HG02938 (cell line): ENCODE measurements around the gene PAK5.

ENCODE experiments used
- ATAC-seq: cut with Tn5 transposase; IDR thresholded peaks from one replicate; pipeline ENCODE4 v1.9.1; 2021; ENCODE audit warnings: mild to moderate bottlenecking, moderate library complexity; ENCODE audit not compliant: unreplicated experiment

PAK5 gene

DNA sequence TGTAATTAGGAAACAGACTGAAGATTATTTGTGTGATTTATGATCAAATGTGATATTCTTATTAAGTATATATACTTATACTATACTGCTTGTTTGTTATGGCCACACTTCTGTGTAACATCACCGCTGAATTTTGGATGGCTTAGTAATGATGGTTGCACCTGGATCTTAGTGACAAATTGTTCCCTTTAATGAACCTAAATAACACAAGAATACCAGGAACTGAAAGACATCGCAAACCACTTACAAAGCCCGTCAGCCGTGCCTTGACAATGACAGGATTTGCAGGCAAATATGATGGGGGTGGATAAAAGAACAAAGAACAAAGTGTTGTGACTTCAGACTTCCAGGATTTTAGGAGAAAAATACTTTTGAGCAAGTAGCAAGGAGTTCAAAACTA, 257.4 kb downstream of the PAK5 start:
- no peak for ATAC-seq

DNA sequence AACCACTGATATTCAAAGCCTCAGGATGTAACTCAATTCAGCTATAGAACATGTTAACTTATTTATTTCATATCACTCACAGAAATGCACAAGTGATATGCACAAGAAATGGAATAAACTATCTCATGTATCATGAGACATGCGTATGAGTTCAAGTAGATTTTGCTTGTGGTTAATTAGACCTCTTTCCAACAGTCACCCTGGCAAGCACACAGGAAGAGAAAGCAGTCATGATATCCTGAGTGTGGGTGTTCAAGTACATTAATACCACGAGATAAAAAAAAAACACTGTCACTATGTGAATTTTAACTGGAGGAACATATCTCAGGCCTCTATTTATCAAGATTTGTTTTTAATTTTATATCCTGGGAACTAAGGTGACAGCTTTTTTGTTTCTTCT, 260.3 kb downstream of the PAK5 start:
- ATAC-seq: no peak

DNA sequence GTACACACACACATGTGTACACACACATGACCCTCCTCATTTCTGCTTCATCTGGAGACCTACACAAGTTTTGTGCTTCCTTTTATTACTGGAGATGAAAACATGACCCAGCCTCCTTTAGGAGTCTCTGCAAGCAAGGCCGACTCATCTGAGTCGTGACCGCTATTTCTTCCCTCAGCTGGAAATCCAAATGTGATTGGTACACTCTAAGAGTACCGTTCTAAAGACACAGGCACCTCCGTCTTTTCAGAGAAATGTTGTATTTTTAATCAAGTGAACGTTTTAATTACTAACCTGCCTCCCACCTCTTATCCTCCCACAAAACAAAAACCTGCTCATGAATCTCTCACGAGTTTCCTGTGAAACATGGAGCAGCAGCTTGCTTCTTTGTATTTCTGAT, 261.5 kb downstream of the PAK5 start:
- ATAC-seq: no peak

DNA sequence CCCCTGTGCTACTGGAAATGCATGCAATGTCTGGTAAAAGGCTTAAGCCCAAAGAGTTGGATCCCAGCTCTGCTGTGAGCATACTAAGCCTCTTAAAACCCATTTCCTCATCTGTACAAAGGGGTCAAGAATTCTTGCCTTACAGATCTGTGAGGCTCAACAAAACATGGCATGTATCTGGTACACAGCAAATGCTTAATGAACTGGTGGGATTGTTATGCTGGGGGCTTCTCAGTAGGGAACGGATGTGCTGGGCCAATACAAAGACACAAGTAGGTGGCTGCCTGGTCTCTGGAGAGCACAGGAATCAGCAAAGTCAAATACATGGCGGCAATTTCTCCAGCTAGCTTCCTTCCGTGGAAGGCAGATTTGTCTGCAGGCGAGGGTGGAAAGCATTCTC, 262.2 kb downstream of the PAK5 start:
- no peak for ATAC-seq

DNA sequence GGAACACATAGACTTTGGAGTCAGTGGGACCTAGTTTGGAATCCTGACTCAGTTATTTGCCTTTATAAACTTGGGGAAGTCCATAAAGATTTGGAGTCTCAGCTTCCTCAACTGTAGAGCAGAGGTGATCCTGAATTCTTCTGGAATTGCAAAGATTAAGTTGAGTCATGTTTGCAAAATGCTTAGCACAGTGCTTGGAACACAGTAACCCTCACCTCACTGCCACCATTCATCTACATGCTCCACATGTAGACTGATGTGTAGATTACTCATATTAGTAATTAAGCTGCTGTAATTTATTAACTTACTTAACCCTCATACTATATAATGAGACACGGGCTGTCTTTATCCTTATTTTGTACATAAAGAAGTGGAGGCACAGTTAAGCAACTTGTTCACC, 263.0 kb downstream of the PAK5 start:
- no peak for ATAC-seq

DNA sequence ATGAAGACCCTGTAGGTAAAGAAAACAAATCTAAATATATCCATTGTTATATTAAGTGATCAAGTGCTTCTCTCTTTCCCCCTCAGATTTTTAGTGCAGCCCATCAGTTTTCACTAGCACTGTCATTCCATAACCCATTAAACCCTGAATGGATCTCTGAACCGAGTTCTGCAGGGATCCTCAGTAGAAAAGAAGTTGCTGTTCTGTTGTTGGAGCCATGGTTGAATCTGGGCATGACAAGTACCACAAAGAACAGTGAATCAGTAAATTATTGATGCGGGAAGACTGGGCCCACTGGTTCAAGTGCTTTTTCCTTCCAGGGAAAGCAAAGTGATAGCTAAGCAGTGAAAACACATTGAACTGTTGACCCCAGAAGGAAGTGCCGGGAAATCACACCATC, 264.1 kb downstream of the PAK5 start:
- no peak for ATAC-seq

DNA sequence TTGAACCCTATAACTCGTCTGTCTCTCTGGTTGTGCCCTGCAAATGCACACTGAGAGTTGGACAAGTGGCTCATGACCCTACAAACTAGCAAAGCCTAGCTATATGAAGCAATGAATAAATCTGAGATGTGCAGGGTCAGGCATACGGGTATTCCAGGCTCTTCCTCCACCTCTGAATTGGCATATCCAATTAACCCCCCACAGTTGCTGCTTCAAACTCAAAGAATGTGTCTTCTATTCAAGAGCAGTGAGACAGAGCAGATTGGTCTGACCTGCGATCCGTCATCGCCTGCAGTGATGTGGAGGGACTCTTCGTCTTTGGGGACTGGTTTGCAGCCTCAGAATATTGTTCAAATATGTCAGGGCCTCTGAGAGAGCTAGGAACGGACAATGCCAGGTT, 264.7 kb downstream of the PAK5 start:
- no peak for ATAC-seq

DNA sequence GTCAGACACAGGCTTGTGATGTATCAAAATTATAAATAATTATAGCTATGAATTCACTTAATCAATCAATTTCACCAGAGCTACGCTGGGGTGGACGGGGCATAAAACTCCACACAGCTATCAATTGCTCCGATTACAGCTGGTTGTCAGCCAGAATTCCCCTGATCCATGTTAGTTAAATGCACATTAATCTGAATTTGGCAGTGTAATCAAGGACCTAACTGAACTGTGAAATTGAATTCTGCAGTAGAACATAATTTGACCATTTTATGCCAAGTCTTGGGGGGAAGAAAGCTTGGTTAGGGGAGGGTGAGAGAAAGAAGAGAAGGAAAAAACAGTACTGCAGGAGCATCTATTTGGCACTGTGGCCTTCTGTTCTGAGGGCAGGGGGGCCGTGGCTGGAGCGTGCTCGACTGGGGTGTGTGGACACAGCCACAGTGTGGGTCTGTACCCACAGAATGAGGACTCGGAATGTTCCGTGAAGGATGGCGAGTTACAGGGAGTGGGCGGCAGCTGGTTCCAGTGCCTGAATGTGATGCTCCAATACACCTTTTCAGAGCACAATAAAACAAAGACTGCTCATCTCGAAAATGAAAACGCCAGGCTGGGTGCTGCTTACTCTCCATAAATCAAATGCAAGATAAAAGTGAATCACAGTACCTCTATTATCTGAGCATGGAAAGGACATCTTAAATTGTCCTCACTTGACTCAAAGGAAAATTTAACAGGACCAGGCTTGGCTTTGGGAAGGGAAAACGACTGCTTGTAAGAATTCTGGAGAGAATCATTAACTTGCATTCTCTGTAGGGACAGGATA, 265.3 kb downstream of the PAK5 start:
- ATAC-seq: no peak

DNA sequence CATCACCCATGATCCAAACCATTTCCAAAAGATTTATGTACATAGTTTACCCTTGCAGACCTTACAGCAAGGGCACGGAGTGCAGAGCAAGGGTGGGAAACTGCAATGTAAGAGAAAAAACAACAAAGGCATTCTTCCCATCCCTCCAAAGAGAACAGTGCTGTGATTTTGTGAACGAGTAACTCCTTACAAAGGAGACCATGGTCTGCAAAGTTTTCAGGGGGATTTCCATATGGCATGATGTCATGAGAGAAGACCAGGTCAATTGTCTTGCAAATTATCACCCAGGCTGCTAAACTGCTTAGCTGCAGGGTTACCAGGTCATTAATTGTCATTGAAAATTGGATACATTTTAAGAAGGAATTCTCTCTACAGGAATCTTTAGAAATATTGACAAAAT, 266.2 kb downstream of the PAK5 start:
- no peak for ATAC-seq

DNA sequence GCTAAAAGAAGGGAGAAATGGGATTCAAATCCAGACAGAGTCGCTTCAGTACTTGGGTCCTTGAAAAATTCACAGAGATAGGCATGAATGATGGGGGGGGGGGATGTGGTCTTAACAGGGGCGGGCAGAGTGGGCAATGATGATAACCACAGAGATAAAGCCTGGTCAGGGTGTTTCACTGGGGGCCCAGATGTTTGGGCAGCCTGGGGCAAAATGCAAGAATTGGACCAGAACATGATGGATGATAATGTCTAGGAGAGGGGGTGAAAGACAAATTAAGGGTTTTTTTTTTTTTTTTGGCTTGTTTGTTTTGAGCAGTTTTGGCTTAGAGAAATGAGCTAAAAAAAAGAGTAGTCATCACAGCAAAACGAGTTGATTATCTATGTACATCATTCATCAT, 267.1 kb downstream of the PAK5 start:
- no peak for ATAC-seq

DNA sequence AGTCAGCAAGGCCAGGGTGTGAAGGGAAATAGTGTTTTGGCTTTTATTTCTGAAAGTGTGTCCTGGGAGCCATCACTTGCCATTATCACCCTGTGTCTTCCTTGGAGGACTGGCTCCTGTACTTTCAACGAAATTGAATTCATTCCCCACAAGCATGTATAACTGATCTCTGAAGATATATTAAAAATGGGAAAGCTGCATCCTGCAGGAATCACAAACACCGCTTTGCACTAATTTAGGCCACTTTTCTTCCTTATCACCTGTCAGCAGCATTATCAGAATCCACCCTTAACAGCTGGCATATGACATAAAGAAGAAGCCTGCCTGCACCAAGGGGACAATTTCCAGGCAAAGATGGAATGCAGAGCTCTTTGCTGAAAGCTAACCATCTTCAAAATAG, 268.3 kb downstream of the PAK5 start:
- ATAC-seq: no peak

DNA sequence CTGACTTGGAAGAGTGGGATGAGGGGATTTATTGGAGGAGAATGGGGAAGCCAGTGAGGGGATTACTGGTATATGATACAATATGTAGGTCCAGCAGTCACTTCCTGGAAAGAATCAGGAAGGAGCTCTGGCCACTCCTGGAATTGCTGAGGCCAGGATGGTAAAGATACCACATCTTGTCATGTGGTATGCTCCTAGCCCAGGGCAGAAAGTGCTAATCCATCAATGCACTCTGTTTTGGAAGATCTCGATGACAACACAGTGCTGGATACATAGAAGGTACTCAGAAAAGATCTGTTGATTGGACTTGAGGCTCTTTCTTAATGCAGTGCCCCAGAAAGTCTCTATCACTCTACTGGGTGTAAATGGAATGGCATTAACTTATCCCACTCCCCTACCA, 271.9 kb downstream of the PAK5 start:
- ATAC-seq: no peak

DNA sequence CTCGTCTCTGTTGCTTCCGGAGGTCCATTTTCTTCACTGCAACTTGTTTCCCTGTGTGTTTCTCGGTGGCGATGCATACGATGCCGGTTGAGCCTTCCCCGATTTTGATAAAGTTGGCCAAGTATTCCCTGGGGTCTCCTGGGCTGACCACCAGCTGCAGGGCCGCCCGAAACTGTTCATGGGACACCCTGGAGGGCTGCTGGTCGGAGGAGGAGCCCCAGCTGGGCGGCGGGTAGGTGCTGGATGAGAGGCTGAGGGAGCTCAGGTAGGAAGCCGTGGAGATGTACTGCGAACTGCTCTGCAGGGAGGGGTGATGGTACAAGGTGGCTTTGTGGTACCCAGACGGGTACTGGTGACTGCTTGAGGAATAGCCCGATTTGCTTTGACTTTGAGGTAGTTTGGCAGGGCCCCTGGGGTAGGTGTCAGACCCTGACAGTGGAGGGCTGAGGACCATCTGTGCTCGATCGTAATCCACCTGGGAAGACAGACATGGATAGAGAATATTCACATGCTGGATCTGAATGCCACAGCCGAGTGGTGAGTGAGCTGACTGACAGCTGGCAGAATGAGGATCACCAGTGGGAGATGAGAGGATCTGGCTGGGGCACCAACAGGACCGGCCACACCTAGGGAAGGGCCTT, 272.8 kb downstream of the PAK5 start:
- ATAC-seq: no peak

DNA sequence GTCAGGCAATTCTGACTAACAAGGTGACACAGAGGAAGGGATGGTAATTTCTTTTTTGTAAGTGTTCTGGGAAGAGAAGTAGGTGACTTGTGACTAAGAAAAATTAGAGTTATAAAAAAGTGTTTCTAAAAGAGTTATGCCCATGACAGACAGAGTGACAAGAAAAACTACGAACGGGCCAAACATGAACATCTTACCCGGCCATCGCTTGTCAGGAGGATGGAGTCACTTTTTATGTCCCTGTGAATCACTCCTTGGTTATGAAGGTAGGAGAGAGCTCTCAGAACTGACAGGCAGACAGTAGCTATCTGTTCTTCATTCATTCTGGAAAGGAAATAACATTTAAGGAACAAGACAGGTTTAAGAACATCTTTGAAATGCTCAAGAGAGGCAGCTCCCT, 281.5 kb downstream of the PAK5 start:
- no peak for ATAC-seq

DNA sequence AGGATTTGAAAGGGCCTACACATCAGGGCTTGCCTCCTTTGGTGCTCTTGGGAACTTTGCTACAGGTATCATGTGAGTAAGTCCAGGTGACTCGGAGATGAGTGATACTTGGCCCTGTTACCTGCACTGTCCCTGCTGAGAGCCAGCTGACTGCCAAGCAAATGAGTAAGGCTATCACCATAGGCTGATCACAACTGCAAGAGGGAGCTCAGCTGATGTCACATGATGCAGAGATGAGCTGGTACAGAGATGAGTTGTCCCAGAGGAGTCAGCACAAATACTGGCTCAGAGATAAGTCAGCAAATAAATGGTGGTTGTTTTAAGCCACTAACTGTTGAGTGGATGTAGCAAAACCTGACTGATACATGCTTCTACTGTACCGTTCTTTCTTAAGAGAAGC, 283.1 kb downstream of the PAK5 start:
- ATAC-seq: no peak

DNA sequence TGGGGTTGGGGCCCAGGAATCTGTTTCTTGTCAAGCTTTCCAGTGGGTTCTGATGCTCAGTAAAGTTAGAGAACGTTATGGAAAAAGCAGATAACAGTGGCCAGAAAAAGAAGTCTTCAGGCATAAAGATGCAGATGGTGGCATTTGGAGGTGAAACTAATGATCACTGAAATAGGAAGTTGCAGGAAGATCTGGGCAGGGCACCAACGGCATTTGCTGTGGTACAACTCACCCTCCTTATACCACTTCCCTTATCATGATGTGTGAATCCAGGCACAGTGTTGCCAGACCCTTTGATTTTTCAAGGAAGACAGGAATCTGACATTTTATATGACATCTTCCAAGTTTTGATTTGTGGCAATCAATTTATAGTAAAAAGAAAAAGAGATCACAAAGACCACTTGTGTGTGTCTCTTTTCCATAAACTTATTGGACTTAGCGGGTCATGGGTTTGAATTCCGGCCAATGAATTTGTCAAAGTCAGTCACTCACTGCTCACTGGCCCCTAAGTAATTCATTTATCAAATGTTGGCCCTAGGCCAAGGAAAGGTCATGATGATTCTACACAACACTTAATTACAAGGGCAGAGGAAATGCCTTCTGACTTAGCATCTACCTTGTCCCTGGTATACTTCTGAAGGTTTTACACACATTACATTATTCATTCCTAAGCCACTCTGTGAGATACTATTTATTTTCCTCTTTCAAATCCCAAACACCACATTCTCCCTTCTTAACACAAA, 286.9 kb downstream of the PAK5 start:
- no peak for ATAC-seq

DNA sequence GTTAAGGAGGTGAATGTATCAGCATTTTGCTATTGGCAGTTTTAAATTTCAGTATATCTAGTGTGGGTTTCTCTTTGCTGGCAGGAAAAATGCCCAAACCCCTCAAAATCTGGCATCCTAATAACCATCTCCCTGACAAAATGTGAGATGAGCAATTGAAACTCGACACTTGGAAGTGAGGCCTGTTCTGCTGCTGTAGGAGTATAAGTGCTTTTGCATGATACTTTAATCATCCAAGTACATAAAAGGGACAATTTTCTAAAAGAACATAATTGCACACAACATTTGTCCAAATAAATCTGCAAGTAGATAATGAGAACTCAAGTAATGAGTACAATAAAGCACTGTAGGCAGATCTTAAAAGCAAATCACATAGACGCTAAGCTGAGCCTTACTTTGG, 288.0 kb downstream of the PAK5 start:
- ATAC-seq: no peak

DNA sequence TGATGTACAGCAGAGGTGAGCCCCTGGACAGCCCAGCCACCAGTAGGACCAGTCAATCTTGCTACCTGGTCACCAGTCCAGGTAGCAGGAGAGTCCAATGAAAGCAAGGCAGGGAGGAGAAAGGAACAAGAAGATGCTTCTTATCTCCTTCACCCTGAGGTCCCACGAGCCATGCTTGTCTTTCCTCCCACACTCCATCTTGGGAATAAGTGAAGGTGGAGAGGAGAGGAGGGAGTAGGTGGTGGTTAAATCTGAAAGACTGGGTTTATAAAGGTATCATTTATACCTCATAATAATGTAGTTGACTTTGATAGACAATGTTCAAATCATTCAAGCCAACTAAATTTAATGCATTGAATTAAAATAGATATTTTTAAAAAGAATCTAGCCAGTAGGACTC, 288.6 kb downstream of the PAK5 start:
- no peak for ATAC-seq

DNA sequence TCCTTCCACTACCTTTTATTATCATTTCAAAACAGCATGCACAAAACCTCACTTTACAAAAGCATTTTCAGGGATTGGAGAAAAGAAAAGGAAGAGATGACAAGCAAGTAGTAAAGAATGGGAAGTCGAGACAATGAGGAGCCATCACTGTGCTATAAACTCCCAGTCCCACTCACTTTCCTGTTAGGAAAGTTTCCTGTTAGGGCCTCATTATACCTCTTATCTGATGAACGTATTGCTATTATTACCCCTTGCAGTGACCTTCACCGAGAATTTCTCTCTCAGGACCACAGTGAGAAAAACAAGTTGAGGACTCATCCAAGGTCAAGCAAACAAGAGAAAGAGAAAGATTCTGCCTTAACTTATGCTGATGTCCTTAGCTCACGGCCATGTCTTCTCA, 295.7 kb downstream of the PAK5 start:
- no peak for ATAC-seq

DNA sequence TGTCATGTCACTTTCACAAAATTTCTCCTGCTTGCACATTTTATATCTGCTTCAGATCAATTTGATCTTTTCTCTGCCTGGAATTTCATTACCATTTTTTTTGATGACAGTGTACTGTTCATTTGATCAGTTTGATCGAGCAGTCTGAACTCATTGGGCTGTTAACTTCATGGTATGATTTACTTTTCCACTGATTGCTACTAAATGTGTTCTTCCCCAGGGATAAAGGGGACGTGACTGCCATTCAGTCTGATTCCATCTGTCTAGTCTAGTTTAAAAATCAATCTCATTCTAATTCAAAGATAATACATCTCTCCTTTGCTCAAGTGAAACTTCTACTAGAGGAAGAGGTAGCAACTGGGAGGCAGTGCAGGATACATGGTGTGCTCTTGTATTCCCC, 303.4 kb downstream of the PAK5 start:
- no peak for ATAC-seq

DNA sequence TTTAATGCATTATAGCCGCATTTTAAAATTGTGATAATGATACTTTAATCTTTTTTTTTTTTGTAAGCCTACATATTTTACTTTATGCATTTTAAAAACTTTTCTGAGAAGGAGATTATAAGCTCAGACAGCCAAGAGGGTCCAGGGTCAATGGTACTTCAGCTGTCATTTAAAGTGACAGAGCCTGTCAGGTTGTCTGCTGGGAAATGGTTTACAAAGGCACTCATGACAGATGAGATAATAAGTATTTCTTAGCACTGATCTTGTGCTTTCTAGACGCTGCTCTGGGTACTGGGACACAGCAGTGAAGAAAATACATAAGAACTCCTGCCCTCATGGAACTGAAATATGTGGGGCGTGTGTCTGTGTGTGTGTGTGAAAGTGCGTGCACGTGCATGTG, 304.9 kb downstream of the PAK5 start:
- ATAC-seq: no peak
